HEK293T (cell line): ENCODE results near the gene TTLL9.

Experiments used
- CTCF ChIA-PET: fragments of 350-600 bp; formaldehyde crosslinking; extraction: SDS; loops from one replicate; lab custom pipeline; 2021; ENCODE audit warnings: antibody characterized with exemption, inconsistent platforms; lab: Yijun Ruan, JAX
- POLR2A ChIA-PET: fragments of 350-600 bp; formaldehyde crosslinking; extraction: SDS; loops from one replicate; lab custom pipeline; 2020; ENCODE audit warnings: antibody characterized with exemption, inconsistent platforms; lab: Yijun Ruan, JAX
- DNase-seq: peaks from one replicate; pipeline ENCODE4 v3.0.0; 2012; ENCODE audit warnings: mixed read lengths; ENCODE audit errors: extremely low spot score
- ARNT ChIP-seq: fragments of 450-650 bp; IDR thresholded peaks from 2 replicates; pipeline ENCODE4 v1.6.1; 2017; ENCODE audit warnings: mild to moderate bottlenecking
- BHLHE40 ChIP-seq: fragments of 450-650 bp; IDR thresholded peaks from 2 replicates; pipeline ENCODE4 v1.6.1; 2016; ENCODE audit warnings: mild to moderate bottlenecking, moderate library complexity, borderline replicate concordance
- CTBP1 ChIP-seq: fragments of 450-650 bp; IDR thresholded peaks from 2 replicates; pipeline ENCODE4 v1.6.1; 2016; ENCODE audit warnings: borderline replicate concordance
- ELF4 ChIP-seq: fragments of 450-650 bp; IDR thresholded peaks from 2 replicates; pipeline ENCODE4 v1.6.1; 2017; ENCODE audit warnings: antibody characterized with exemption
- FOXA1 ChIP-seq: fragments of 450-650 bp; IDR thresholded peaks from 2 replicates; pipeline ENCODE4 v1.6.1; 2016; ENCODE audit warnings: mild to moderate bottlenecking
- FOXK2 ChIP-seq: fragments of 450-650 bp; IDR thresholded peaks from 2 replicates; pipeline ENCODE4 v1.6.1; 2016; ENCODE audit warnings: mild to moderate bottlenecking
- FOXM1 ChIP-seq: fragments of 450-650 bp; IDR thresholded peaks from 2 replicates; pipeline ENCODE4 v1.6.1; 2017; ENCODE audit warnings: mild to moderate bottlenecking, borderline replicate concordance
- HDGF ChIP-seq: fragments of 450-650 bp; IDR thresholded peaks from 2 replicates; pipeline ENCODE4 v1.6.1; 2017; ENCODE audit warnings: antibody characterized with exemption, borderline replicate concordance
- L3MBTL2 ChIP-seq: fragments of 450-650 bp; conservative IDR thresholded peaks from 2 replicates; pipeline ENCODE4 v1.6.1; 2016; ENCODE audit warnings: mild to moderate bottlenecking
- LEF1 ChIP-seq: fragments of 450-650 bp; IDR thresholded peaks from 2 replicates; pipeline ENCODE4 v1.6.1; 2017; ENCODE audit warnings: mild to moderate bottlenecking, borderline replicate concordance
- NFRKB ChIP-seq: fragments of 450-650 bp; IDR thresholded peaks from 2 replicates; pipeline ENCODE4 v1.6.1; 2016; ENCODE audit warnings: mild to moderate bottlenecking, moderate library complexity
- PKNOX1 ChIP-seq: fragments of 450-650 bp; IDR thresholded peaks from 2 replicates; pipeline ENCODE4 v1.6.1; 2016
- SP1 ChIP-seq: fragments of 450-650 bp; IDR thresholded peaks from 2 replicates; pipeline ENCODE4 v1.6.1; 2017
- TARDBP ChIP-seq: fragments of 450-650 bp; IDR thresholded peaks from 2 replicates; pipeline ENCODE4 v1.6.1; 2016
- ZNF384 ChIP-seq: fragments of 450-650 bp; IDR thresholded peaks from 2 replicates; pipeline ENCODE4 v1.6.1; 2016

Gene TTLL9

GRCh38 chr20:31890646-31891045 lies 20.2 kb downstream of the TTLL9 start:
- no peak for TF ChIP-seq CTBP1
- TF ChIP-seq TARDBP = no peak
- no peak for TF ChIP-seq BHLHE40
- TF ChIP-seq PKNOX1 = no peak
- TF ChIP-seq HDGF = no peak
- TF ChIP-seq L3MBTL2 = no peak
- TF ChIP-seq FOXM1 = no peak
- no peak for TF ChIP-seq FOXA1
- TF ChIP-seq NFRKB = no peak
- ChIA-PET POLR2A (interaction anchor here (3.7 kb wide), 1 partner anchor 10 kb away, joined by 13 read pairs; no protein-coding TSS in a partner anchor), CTCF (no interaction called here)
- no peak for DNase-seq

- DNase-seq = peak; percentile 75
- POLR2A ChIA-PET = interaction anchor here (0.9 to 2.5 kb wide), 3 partner anchors 13 to 35 kb away, joined by 3 to 20 read pairs (median 3); no protein-coding TSS in a partner anchor
- TF ChIP-seq ZNF384 = no peak
- no peak for TF ChIP-seq FOXA1
- TF ChIP-seq L3MBTL2 = no peak
- CTCF ChIA-PET = no interaction called here
These were observed 24.7 kb downstream of the TTLL9 start for GRCh38 chr20:31894980-31895675.

- ChIA-PET POLR2A (interaction anchor here (2.5 kb wide), 1 partner anchor 16 kb away, joined by 20 read pairs; no protein-coding TSS in a partner anchor), CTCF (no interaction called here)
These were observed 25.6 kb downstream of the TTLL9 start for GRCh38 chr20:31896049-31896448.

GRCh38 chr20:31897541-31897940 lies 27.1 kb downstream of the TTLL9 start:
- POLR2A ChIA-PET = no interaction called here
- DNase-seq = no peak
- no peak for TF ChIP-seq FOXK2
- TF ChIP-seq CTBP1 = no peak
- no peak for TF ChIP-seq BHLHE40
- TF ChIP-seq ZNF384 = no peak
- no peak for TF ChIP-seq NFRKB
- TF ChIP-seq FOXM1 = no peak
- TF ChIP-seq FOXA1 = no peak
- TF ChIP-seq HDGF = no peak
- TF ChIP-seq LEF1 = no peak
- no peak for TF ChIP-seq ELF4
- CTCF ChIA-PET = no interaction called here

More at GRCh38 chr20:31896049-31896448, 25.6 kb downstream of the TTLL9 start:
- no peak for DNase-seq
- no peak for TF ChIP-seq HDGF

GRCh38 chr20:31901615-31902014 lies 31.2 kb downstream of the TTLL9 start:
- CTCF ChIA-PET = interaction anchor here (0.5 kb wide), 1 partner anchor 22 kb away, joined by 7 read pairs; no protein-coding TSS in a partner anchor
- POLR2A ChIA-PET = no interaction called here
- TF ChIP-seq ARNT (no peak), ZNF384 (no peak), BHLHE40 (no peak), FOXM1 (no peak)
- no peak for DNase-seq

- POLR2A ChIA-PET = no interaction called here
- TF ChIP-seq SP1 (no peak), PKNOX1 (peak; percentile 66)
- DNase-seq = no peak
- CTCF ChIA-PET = no interaction called here
These were observed 33.4 kb downstream of the TTLL9 start for GRCh38 chr20:31903627-31904386.

GRCh38 chr20:31906001-31906400 lies 35.6 kb downstream of the TTLL9 start:
- ChIA-PET CTCF (no interaction called here), POLR2A (no interaction called here)
- no peak for DNase-seq
- TF ChIP-seq NFRKB = no peak
- no peak for TF ChIP-seq PKNOX1
- no peak for TF ChIP-seq FOXM1
- no peak for TF ChIP-seq BHLHE40
- no peak for TF ChIP-seq HDGF
- no peak for TF ChIP-seq L3MBTL2
- TF ChIP-seq FOXK2 = no peak
- no peak for TF ChIP-seq FOXA1
- TF ChIP-seq LEF1 = no peak
- no peak for TF ChIP-seq TARDBP
- no peak for TF ChIP-seq ZNF384
